HG03469 (cell line): ENCODE data around the gene ACOT12.

ENCODE experiments used
- ATAC-seq: cut with Tn5 transposase; IDR thresholded peaks from one replicate; pipeline ENCODE4 v1.9.1; 2021; ENCODE audit warnings: mild to moderate bottlenecking, moderate library complexity, moderate number of reproducible peaks; ENCODE audit not compliant: unreplicated experiment

The ACOT12 gene

GRCh38 chr5:81401266-81401665 is 7.3 kb upstream of the ACOT12 start:
- no peak for ATAC-seq

- ATAC-seq = no peak
Measured at GRCh38 chr5:81400375-81400774, 6.4 kb upstream of the ACOT12 start.

DNA sequence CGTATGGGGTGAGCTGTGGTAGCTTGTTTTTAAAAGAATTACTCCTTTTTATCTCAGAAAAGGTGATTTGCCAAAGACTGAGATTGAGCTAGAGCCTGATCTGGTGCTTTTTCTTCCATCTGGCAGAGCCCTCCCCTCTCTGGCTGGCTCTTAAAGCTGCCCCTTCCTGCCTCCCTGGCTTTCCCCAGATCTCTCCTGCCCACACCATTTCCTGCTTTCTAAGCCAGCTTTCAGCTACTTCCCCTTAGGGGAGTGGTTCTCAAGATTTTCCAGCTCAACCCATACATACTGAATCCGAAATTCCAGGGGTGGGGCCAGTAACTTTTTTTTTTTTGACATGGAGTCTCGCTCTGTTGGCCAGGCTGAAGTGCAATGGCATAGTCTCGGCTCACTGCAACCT is 4.8 kb upstream of the ACOT12 start:
- ATAC-seq = no peak

DNA sequence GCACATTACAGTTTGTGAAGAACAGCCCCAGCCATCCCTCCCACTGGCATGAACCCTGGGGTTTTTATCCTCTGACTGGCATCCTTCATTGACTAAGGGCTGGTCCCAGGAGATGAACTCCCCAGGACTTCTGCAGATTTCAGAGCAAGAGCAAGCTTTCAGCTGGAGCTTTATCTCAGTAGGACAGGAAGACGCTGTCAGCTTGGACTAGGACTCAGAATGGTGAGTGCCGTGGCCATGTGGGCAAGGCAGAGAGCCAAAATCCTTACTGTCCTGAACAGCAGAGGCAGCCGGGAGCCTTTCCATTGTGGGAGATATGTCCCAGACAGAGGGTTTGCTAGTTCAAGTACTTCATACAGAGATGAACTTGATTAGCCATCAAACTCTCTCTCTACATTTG is 3.2 kb upstream of the ACOT12 start:
- ATAC-seq = no peak

- ATAC-seq = no peak
Measured at GRCh38 chr5:81395262-81395661, 1.3 kb upstream of the ACOT12 start.

- no peak for ATAC-seq
Measured at GRCh38 chr5:81393430-81393782, 528 bp downstream of the ACOT12 start.

- no peak for ATAC-seq
Measured at GRCh38 chr5:81389025-81389424, 4.9 kb downstream of the ACOT12 start.

DNA sequence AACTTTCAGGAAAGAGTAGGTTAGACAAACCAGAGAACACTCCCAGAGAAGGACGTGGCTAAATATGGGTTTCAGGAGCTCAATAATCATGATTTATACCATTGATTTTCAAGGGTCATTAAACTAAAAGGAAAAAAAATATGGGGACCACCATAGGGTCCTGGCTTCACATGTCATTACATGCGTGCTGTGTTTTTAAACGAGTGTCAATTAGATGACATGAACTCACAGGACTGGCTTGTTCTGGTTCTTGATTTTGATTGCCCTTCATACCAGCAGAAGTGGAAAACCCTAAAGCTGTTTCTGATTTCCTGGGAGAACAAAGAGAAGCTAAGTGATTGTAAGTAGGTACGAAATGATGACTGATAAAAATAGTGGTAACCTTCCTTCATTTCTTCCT is 5.8 kb downstream of the ACOT12 start:
- ATAC-seq = no peak

DNA sequence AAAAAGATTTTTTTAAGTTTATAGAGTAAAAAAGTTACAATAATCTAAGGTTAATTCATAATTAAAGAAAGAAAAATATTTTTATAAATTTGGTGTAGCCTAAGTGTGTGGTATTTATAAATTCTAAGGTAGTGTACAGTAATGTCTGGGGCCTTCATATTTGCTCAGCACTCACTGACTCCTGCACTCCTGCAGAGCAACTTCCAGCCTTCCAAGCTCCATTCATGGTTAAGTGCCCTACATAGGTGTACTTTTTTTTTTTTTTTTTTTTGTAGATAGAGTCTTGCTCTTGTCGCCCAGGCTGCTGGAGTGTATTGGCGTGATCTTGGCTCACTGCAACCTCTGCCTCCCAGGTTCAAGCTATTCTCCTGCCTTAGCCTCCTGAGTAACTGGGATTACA is 10.1 kb downstream of the ACOT12 start:
- ATAC-seq = no peak

DNA sequence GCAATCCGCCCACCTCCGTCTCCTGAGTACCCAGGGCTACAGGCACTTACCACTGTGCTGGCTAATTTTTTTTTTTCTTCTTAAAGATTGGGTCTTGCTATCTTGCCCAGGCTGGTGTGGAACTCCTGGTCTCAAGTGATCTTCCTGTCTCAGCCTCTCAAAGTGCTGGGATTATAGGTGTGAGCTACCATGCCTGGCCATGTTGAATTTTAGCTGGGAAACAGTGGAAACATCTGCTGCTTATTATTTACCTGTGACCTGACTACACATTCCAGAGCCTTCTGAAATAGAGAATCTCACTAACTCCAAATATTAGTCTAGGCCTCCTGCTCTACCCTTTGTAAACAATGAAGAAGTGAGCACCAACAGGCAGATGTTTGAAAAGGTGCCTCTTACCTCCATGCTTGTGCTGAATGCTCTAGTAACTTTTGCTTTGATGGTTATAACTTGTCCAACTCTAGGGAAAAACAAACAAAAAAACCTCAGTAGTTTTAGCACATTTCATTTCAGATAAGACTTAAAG is 22.5 kb downstream of the ACOT12 start:
- ATAC-seq = no peak

- ATAC-seq = no peak
Measured at GRCh38 chr5:81370912-81371311, 23.0 kb downstream of the ACOT12 start.

- no peak for ATAC-seq
Measured at GRCh38 chr5:81365541-81365940, 28.4 kb downstream of the ACOT12 start.

DNA sequence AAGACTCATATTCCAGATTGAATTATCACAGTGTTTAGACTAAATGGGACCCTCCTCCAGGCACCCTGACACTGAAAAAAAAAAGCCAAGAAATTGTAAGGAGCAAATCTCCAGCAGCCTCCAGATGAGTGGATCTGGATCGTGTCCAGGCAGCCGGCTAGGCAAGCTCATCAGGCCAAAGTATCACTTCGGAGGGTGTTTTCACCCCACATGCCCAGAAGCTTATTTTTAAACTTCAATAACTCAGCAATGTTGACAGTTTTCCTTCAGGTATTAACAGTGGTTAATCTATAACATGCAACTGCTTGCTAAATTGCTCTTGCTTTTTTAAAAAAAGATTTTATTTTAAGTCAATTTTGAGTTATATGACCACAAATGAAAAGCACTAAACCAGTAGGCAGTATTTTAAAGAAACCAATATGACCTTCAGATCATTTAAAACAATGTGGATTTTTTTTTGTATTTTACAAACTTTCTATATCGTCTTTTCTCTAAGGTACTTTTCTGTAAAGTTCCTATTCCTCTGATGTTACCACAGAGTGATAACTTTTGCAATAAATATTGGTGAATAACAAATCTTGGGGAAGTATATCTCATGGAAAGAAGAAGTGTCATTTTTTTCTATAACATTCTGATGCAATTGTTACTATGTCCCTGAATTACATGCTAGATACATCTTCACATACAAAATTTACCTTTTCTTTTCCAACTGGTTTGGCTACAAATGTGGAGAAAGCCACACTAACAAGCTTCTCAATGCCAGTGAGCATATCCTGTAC is 30.7 kb downstream of the ACOT12 start:
- ATAC-seq = no peak

DNA sequence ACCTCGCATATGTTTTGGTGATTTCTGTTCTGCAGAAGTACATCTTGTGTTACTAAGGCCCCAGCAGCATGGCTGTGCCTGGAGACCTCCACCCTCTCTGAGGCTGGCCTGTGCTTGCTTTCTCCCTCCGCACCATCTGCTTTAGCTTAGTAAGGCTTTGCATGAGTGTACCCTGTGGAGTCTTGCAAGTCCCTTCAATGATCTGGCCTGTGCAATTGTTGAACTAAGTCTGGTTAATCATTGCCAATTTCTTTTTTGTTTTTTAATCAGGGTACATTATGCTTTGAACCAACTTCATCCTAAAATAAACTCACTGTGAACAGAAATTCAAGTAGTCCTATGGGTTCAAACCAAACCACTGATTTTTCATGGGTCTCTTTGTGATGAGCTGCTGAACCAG is 32.3 kb downstream of the ACOT12 start:
- no peak for ATAC-seq

- no peak for ATAC-seq
Measured at GRCh38 chr5:81360640-81361039, 33.3 kb downstream of the ACOT12 start.

- no peak for ATAC-seq
Measured at GRCh38 chr5:81359881-81360280, 34.1 kb downstream of the ACOT12 start.

DNA sequence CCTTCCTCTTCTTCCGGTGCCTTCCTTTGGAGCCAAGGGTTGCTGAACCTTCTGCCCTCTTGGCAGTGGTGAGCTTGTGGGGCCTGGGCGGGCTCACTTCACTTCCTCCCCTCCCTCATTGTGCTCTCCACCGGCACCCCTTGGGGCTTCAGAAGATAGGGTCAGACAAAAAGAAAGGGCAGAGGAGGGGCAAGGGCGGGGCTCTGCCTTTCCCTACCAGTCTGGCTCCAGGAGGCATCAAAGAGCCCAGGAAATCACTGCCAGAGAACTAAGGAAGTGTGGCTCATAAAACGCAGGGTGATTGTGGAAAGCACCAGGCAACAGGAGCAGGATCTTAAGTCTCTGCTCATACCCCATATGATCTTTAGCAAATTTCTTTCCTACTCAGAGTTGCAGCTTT is 34.8 kb downstream of the ACOT12 start:
- ATAC-seq = no peak

GRCh38 chr5:81355291-81356251 is 38.4 kb downstream of the ACOT12 start:
- ATAC-seq = no peak

GRCh38 chr5:81354093-81354492 is 39.8 kb downstream of the ACOT12 start:
- no peak for ATAC-seq

DNA sequence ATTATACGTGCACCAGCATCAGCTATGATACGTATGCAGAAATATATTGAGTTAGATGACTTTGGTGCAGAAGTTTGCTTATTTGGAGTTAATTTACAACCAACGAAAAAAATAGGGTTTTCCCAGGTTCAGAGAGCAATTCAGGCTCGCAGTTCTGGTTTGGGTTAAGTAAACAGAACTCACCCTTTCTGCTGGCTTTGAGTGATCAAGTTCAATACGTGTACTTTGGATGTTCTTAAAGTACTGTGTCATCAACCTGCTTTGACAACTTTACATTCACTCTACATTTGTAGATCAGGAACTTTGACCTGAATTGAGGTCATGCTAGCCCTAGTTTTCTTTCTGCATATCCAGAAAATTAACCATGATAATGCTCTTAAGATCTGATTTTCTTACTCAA is 40.7 kb downstream of the ACOT12 start:
- ATAC-seq = no peak

GRCh38 chr5:81350507-81350906 is 43.4 kb downstream of the ACOT12 start:
- ATAC-seq = no peak

DNA sequence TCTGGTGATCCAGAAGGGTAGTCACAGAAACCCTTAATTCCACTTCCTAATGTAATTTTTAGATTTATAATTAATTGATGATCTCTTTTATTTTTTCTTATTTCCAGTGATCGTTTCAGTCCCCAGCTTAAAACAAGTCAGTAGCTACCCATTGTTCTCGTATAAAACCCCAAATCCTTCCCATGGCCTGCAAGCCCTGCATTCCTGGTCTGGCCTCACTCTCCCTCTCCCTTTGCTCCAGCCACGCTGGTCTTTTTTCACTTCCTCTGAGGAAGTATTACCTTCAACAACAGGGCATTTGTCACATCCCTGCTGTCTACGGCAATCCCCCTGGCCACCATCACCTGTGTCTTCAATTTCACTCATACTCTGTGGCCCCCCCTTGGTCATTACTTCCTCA is 44.8 kb downstream of the ACOT12 start:
- ATAC-seq = no peak
